ENCODE data around the gene KPTN. TPM values are rescaled to one million over a fixed set of nuclear protein-coding genes. Genes with fewer than 3 reads are reported as not detected.

Gene KPTN
- total RNA-seq, 1 donor from 2014 or later = 9.1 TPM

- TF ChIP-seq CTCF (IDR thresholded peaks at IDR 0.05) = no peak
- no peaks in the 10 kb centered on the region for H3K4me1 Mint-ChIP-seq (ENCODE audit: low read depth)
Measured at GRCh38 chr19:47497821-47498520, 14.0 kb upstream of the KPTN start.

GRCh38 chr19:47497050-47497766 lies 13.2 kb upstream of the KPTN start:
- Mint-ChIP-seq H3K36me3 (ENCODE audit: low read depth) (peaks cover 7% of the 10 kb centered on the region), H3K9me3 (ENCODE audit: low read depth) (no peaks in the 10 kb centered on the region), H3K27ac (ENCODE audit: unreplicated experiment) (no peak overlapping the region), H3K4me1 (ENCODE audit: low read depth) (no peaks in the 10 kb centered on the region), H3K27me3 (ENCODE audit: low read depth) (no peaks in the 10 kb centered on the region), H3K4me3 (ENCODE audit: unreplicated experiment) (no peak overlapping the region)
- TF ChIP-seq CTCF (IDR thresholded peaks at IDR 0.05) = no peak
- DNase-seq (ENCODE audit: low spot score) = peak; percentile 90

More at GRCh38 chr19:47497821-47498520, 14.0 kb upstream of the KPTN start:
- DNase-seq (ENCODE audit: low spot score) = no peak
- Mint-ChIP-seq H3K27me3 (ENCODE audit: low read depth) (no peaks in the 10 kb centered on the region), H3K9me3 (ENCODE audit: low read depth) (no peaks in the 10 kb centered on the region), H3K27ac (ENCODE audit: unreplicated experiment) (no peak overlapping the region), H3K36me3 (ENCODE audit: low read depth) (peaks cover 9% of the 10 kb centered on the region), H3K4me3 (ENCODE audit: unreplicated experiment) (no peak overlapping the region)

- Mint-ChIP-seq H3K27ac (ENCODE audit: unreplicated experiment) (no peak overlapping the region), H3K36me3 (ENCODE audit: low read depth) (peaks cover 2% of the 10 kb centered on the region), H3K9me3 (ENCODE audit: low read depth) (no peaks in the 10 kb centered on the region), H3K4me1 (ENCODE audit: low read depth) (no peaks in the 10 kb centered on the region), H3K4me3 (ENCODE audit: unreplicated experiment) (no peak overlapping the region), H3K27me3 (ENCODE audit: low read depth) (no peaks in the 10 kb centered on the region)
- DNase-seq (ENCODE audit: low spot score) = no peak
- TF ChIP-seq CTCF (IDR thresholded peaks at IDR 0.05) = no peak
Measured at GRCh38 chr19:47495478-47496372, 11.7 kb upstream of the KPTN start.

GRCh38 chr19:47494729-47495128 lies 10.7 kb upstream of the KPTN start:
- H3K27ac Mint-ChIP-seq (ENCODE audit: unreplicated experiment) = no peak overlapping the region

More at GRCh38 chr19:47494729-47495128, 10.7 kb upstream of the KPTN start:
- no peak for DNase-seq (ENCODE audit: low spot score)
- TF ChIP-seq CTCF (IDR thresholded peaks at IDR 0.05) = no peak
- Mint-ChIP-seq H3K36me3 (ENCODE audit: low read depth) (peaks cover 6% of the 10 kb centered on the region), H3K4me3 (ENCODE audit: unreplicated experiment) (no peak overlapping the region), H3K27me3 (ENCODE audit: low read depth) (no peaks in the 10 kb centered on the region), H3K9me3 (ENCODE audit: low read depth) (no peaks in the 10 kb centered on the region), H3K4me1 (ENCODE audit: low read depth) (no peaks in the 10 kb centered on the region)

Measured in chondrocyte (in vitro differentiated cells).